Measurements from ENCODE around the gene EML6.

Gene EML6

DNA sequence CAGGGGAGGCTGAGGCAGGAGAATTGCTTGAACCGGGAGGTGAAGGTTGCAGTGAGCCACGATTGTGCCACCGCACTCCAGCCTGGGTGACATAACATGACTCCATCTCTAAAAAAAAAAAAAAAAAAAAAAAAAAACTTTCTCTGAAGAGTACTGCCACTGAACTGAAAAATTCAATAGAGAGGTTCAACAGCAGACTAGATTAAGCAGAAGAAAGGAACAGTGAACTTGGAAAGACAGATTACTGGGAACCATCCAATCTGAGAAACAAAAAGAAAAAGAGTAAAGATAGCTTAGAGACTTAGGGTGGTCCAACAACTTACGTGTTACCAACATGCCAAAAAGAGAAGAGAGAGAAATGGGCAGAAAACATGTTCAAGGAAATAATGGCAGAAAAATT is 138.8 kb downstream of the EML6 start:
- DNase-seq (ENCODE audit: low read depth), result no peak
- in situ Hi-C loops (cut with HindIII; ENCODE audit: low sequenced_read_pairs), result no loop called here
- no peak overlapping the region for H3K4me3 ChIP-seq (ENCODE audit: low read depth, low read length)
- TF ChIP-seq, protein P1, sequence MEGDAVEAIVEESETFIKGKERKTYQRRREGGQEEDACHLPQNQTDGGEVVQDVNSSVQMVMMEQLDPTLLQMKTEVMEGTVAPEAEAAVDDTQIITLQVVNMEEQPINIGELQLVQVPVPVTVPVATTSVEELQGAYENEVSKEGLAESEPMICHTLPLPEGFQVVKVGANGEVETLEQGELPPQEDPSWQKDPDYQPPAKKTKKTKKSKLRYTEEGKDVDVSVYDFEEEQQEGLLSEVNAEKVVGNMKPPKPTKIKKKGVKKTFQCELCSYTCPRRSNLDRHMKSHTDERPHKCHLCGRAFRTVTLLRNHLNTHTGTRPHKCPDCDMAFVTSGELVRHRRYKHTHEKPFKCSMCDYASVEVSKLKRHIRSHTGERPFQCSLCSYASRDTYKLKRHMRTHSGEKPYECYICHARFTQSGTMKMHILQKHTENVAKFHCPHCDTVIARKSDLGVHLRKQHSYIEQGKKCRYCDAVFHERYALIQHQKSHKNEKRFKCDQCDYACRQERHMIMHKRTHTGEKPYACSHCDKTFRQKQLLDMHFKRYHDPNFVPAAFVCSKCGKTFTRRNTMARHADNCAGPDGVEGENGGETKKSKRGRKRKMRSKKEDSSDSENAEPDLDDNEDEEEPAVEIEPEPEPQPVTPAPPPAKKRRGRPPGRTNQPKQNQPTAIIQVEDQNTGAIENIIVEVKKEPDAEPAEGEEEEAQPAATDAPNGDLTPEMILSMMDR (IDR thresholded peaks at IDR 0.05; ENCODE audit: low read depth, low read length, missing control alignments), result no peak

DNA sequence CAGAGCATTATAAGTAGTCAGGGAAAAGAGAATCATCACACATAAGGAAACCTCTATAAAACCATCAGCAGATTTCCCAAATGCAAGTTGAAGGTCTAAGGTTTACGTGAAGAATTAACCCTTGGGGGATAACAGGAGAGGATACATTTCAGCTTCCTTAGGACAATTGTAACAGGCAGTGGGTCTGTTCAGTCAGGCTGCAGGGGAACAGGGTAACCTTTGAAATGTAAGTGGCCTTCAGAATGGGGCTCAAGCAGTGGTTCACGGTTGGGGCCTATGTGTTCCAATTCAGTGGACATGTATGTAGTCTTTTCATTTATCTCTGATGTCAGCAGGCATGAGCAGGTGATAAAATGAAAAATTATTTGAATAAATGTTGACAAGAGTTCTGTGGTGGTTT is 139.3 kb downstream of the EML6 start:
- in situ Hi-C loops (cut with HindIII; ENCODE audit: low sequenced_read_pairs), result no loop called here
- DNase-seq (ENCODE audit: low read depth), result no peak

GRCh38 chr2:54863660-54864059 is 140.2 kb downstream of the EML6 start:
- TF ChIP-seq, protein P1 (IDR thresholded peaks at IDR 0.05; ENCODE audit: low read depth, low read length, missing control alignments), result no peak
- DNase-seq (ENCODE audit: low read depth), result no peak
- in situ Hi-C loops (cut with HindIII; ENCODE audit: low sequenced_read_pairs), result no loop called here
- H3K4me3 ChIP-seq (ENCODE audit: low read depth, low read length), result no peak overlapping the region

More for the DNA sequence above, 139.3 kb downstream of the EML6 start:
- H3K4me3 ChIP-seq (ENCODE audit: low read depth, low read length), result no peak overlapping the region
- TF ChIP-seq, protein P1 (IDR thresholded peaks at IDR 0.05; ENCODE audit: low read depth, low read length, missing control alignments), result no peak

DNA sequence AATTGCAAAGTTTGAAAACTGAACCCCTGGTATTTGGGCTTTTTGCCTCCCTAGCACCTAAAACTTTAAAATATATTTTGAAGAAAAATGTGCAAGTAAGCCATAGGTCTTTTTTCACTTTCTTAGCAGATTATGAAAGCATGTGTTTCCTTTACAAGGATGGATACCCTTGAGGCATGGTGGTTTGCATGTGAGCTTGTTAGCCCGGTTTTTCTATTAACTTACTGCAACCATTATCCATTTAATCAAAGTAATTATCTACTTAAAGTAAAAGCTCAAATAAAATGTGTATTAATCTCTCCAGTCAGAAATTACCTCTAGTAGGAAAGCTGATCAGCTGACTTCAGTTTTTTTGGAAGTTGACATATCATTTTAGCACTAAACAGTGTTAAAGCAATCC is 140.6 kb downstream of the EML6 start:
- in situ Hi-C loops (cut with HindIII; ENCODE audit: low sequenced_read_pairs), result no loop called here
- no peak overlapping the region for H3K4me3 ChIP-seq (ENCODE audit: low read depth, low read length)
- TF ChIP-seq, protein P1 (IDR thresholded peaks at IDR 0.05; ENCODE audit: low read depth, low read length, missing control alignments), result no peak
- DNase-seq (ENCODE audit: low read depth), result no peak

GRCh38 chr2:54864727-54865126 is 141.3 kb downstream of the EML6 start:
- no peak overlapping the region for H3K4me3 ChIP-seq (ENCODE audit: low read depth, low read length)
- in situ Hi-C loops (cut with HindIII; ENCODE audit: low sequenced_read_pairs), result no loop called here
- TF ChIP-seq, protein P1 (IDR thresholded peaks at IDR 0.05; ENCODE audit: low read depth, low read length, missing control alignments), result no peak
- DNase-seq (ENCODE audit: low read depth), result no peak

GRCh38 chr2:54866179-54866578 is 142.7 kb downstream of the EML6 start:
- in situ Hi-C loops (cut with HindIII; ENCODE audit: low sequenced_read_pairs), result no loop called here
- no peak for DNase-seq (ENCODE audit: low read depth)

More at GRCh38 chr2:54866179-54866578, 142.7 kb downstream of the EML6 start:
- H3K4me3 ChIP-seq (ENCODE audit: low read depth, low read length), result no peak overlapping the region
- TF ChIP-seq, protein P1 (IDR thresholded peaks at IDR 0.05; ENCODE audit: low read depth, low read length, missing control alignments), result no peak

Data from astrocyte of the cerebellum (primary cell).